Measurements from ENCODE around the gene ILDR2. TPM values are rescaled to one million over a fixed set of nuclear protein-coding genes. Genes with fewer than 3 reads are reported as not detected.

Gene ILDR2
- total and polyA plus RNA-seq, 7 donors: 0.42 to 15.8 (median 8.1) TPM; not detected in 2

GRCh38 chr1:166978821-166979220, 3.5 kb upstream of the ILDR2 start:
- no peak for DNase-seq
- intact Hi-C loops (cut with DNase I): loop anchor here (5.0 kb wide), 3 partner anchors 67 to 1282 kb away; partner anchors contain the start of gene ALDH9A1
- no peaks in the 10 kb centered on the region for H3K27me3 ChIP-seq
- no peak for TF ChIP-seq CTCF (IDR thresholded peaks at IDR 0.05)
- TF ChIP-seq EP300 (IDR thresholded peaks at IDR 0.05): no peak
- no peak for TF ChIP-seq POLR2AphosphoS5 (IDR thresholded peaks at IDR 0.05)
- TF ChIP-seq POLR2A (IDR thresholded peaks at IDR 0.05): no peak
- peaks cover 0 to 18% (median 9%) of the 10 kb centered on the region in 4 donors for H3K4me1 ChIP-seq
- no peak overlapping the region for H3K4me3 ChIP-seq
- no peak overlapping the region for H3K27ac ChIP-seq
- H3K36me3 ChIP-seq: no peaks in the 10 kb centered on the region
- WGBS, 2 donors: 52% methylated on average over 1 of the region's 1 CpG
- H3K9me3 ChIP-seq: no peaks in the 10 kb centered on the region

- intact Hi-C loops (cut with DNase I): loop anchor here (5.0 kb wide), 3 partner anchors 66 to 1281 kb away; partner anchors contain the start of gene ALDH9A1
- H3K27ac ChIP-seq: no peak overlapping the region
- 93 to 97% methylated on average over 2 of the region's 2 CpGs for WGBS, 2 donors
- TF ChIP-seq CTCF (IDR thresholded peaks at IDR 0.05) (no peak), EP300 (IDR thresholded peaks at IDR 0.05) (no peak), POLR2A (IDR thresholded peaks at IDR 0.05) (no peak), POLR2AphosphoS5 (IDR thresholded peaks at IDR 0.05) (no peak)
- H3K9me3 ChIP-seq: no peaks in the 10 kb centered on the region
- H3K4me3 ChIP-seq: no peak overlapping the region
- peaks cover 0 to 26% (median 13%) of the 10 kb centered on the region in 4 donors for H3K4me1 ChIP-seq
- no peaks in the 10 kb centered on the region for H3K27me3 ChIP-seq
- H3K36me3 ChIP-seq: no peaks in the 10 kb centered on the region
- DNase-seq: no peak
These were observed 2.6 kb upstream of the ILDR2 start for GRCh38 chr1:166977951-166978350.

- H3K36me3 ChIP-seq: no peaks in the 10 kb centered on the region
- TF ChIP-seq CTCF (IDR thresholded peaks at IDR 0.05) (no peak), POLR2AphosphoS5 (IDR thresholded peaks at IDR 0.05) (no peak), POLR2A (IDR thresholded peaks at IDR 0.05) (no peak), EP300 (IDR thresholded peaks at IDR 0.05) (no peak)
- H3K4me1 ChIP-seq: peaks cover 0 to 26% (median 15%) of the 10 kb centered on the region in 4 donors
- intact Hi-C loops (cut with DNase I): loop anchor here (2.0 to 5.0 kb wide), 5 partner anchors 52 to 1277 kb away; partner anchors contain the start of gene ALDH9A1
- H3K9me3 ChIP-seq: no peaks in the 10 kb centered on the region
- WGBS, 2 donors: 1% methylated on average over 17 of the region's 17 CpGs
- H3K27ac ChIP-seq: peak overlapping the region; percentile 40 to 85 (median 68)
- no peak for DNase-seq
- peak overlapping the region; percentile 42 to 86 (median 77) for H3K4me3 ChIP-seq
- no peaks in the 10 kb centered on the region for H3K27me3 ChIP-seq
These were observed 544 bp downstream of the ILDR2 start for GRCh38 chr1:166974647-166975345.

- intact Hi-C loops (cut with DNase I): loop anchor here (2.0 to 5.0 kb wide), 2 partner anchors 20 to 51 kb away; no protein-coding TSS in a partner anchor
- Histone ChIP-seq H3K4me1 (peaks cover 0 to 26% (median 15%) of the 10 kb centered on the region in 4 donors), H3K4me3 (no peak overlapping the region), H3K9me3 (no peaks in the 10 kb centered on the region), H3K36me3 (no peaks in the 10 kb centered on the region), H3K27ac (no peak overlapping the region), H3K27me3 (no peaks in the 10 kb centered on the region)
- WGBS, 2 donors: 63 to 70% methylated on average over 2 of the region's 2 CpGs
- DNase-seq: no peak
- TF ChIP-seq EP300 (IDR thresholded peaks at IDR 0.05): no peak
- no peak for TF ChIP-seq POLR2A (IDR thresholded peaks at IDR 0.05)
- no peak for TF ChIP-seq CTCF (IDR thresholded peaks at IDR 0.05)
- no peak for TF ChIP-seq POLR2AphosphoS5 (IDR thresholded peaks at IDR 0.05)
These were observed 2.5 kb downstream of the ILDR2 start for GRCh38 chr1:166972826-166973225.
